ENCODE results near the gene NKX1-1. TPM values are rescaled to one million over a fixed set of nuclear protein-coding genes. Genes with fewer than 3 reads are reported as not detected.

The NKX1-1 gene
- total and polyA plus RNA-seq, 9 of the 15 experiments (the other 6 are each of a cell fraction or from before 2014, with no cell fraction given), result not detected

GRCh38 chr4:1414831-1415680 is 8.8 kb upstream of the NKX1-1 start (continued):
- TF ChIP-seq ZBTB40 (IDR thresholded peaks at IDR 0.05), result no peak
- TF ChIP-seq ZBTB40 (CRISPR knock-in tag; IDR thresholded peaks at IDR 0.05), result peak; percentile 48; the same call in 1 of the 2 replicates
- TF ChIP-seq POU5F1 (IDR thresholded peaks at IDR 0.05; ENCODE audit: borderline replicate concordance, low read depth, low read length, partially characterized antibody), result no peak
- TF ChIP-seq CREBBP (IDR thresholded peaks at IDR 0.05; ENCODE audit: low read depth, low read length), result no peak
- TF ChIP-seq ESRRB (CRISPR knock-in tag; IDR thresholded peaks at IDR 0.05; ENCODE audit: borderline replicate concordance), result no peak
- peak; percentile 93 for TF ChIP-seq MTA1 (IDR thresholded peaks at IDR 0.05; ENCODE audit: borderline replicate concordance)
- TF ChIP-seq ZNF431 (CRISPR knock-in tag; IDR thresholded peaks at IDR 0.05), result no peak
- TF ChIP-seq ZNF311 (CRISPR knock-in tag; IDR thresholded peaks at IDR 0.05), result 0 out of 2 replicates have a peak, but pooled peaks have one; percentile 17
- no peak for TF ChIP-seq ILF3 (IDR thresholded peaks at IDR 0.05; ENCODE audit: borderline replicate concordance)
- peak; percentile 81; the same call in 1 of the 2 replicates for TF ChIP-seq ZBTB7A (IDR thresholded peaks at IDR 0.05; ENCODE audit: borderline replicate concordance, control insufficient read depth, low read depth, low read length)
- TF ChIP-seq ZFPM2 (CRISPR knock-in tag; IDR thresholded peaks at IDR 0.05), result no peak
- TF ChIP-seq IRF2 (CRISPR knock-in tag; IDR thresholded peaks at IDR 0.05), result 0 out of 2 replicates have a peak, but pooled peaks have one; percentile 56
- no peak for TF ChIP-seq NR2C2 (CRISPR knock-in tag; IDR thresholded peaks at IDR 0.05)
- TF ChIP-seq NR2C2 (tag; IDR thresholded peaks at IDR 0.05), result no peak
- TF ChIP-seq CXXC5 (CRISPR knock-in tag; IDR thresholded peaks at IDR 0.05), result 0 out of 2 replicates have a peak, but pooled peaks have one; percentile 11
- TF ChIP-seq NR1H2 (CRISPR knock-in tag; IDR thresholded peaks at IDR 0.05), result 0 out of 2 replicates have a peak, but pooled peaks have one; percentile 56
- peak; percentile 40; the same call in 1 of the 2 replicates for TF ChIP-seq GATA2 (CRISPR knock-in tag; IDR thresholded peaks at IDR 0.05)
- no peak for TF ChIP-seq ZNF583 (CRISPR knock-in tag; IDR thresholded peaks at IDR 0.05)

Measured in K562 (cell line).